GM12864 (cell line): Measurements from ENCODE around the gene ZDHHC14.
"Not testable (repeated sequence)": the region's sequence is repeated elsewhere in the genome, so short reads cannot be mapped to it uniquely, and the experiment has no call there.

ENCODE experiments used
- DNase-seq: peaks from one replicate; pipeline ENCODE4 v3.0.0-alpha.2; 2011; ENCODE audit warnings: low read depth
- H3K4me3 ChIP-seq: 2 replicates; pipeline ENCODE4 v1.5.1; 2011; ENCODE audit warnings: mild to moderate bottlenecking, low read depth, low read length, control low read depth
- CTCF ChIP-seq: IDR thresholded peaks from 2 replicates; pipeline ENCODE4 v1.5.1; 2011; ENCODE audit warnings: low read depth, mild to moderate bottlenecking, moderate library complexity, low read length, control low read depth, inconsistent platforms; ENCODE audit errors: missing control alignments

The ZDHHC14 gene

GRCh38 chr6:157716251-157716995, 335.4 kb downstream of the ZDHHC14 start:
- no peak for TF ChIP-seq CTCF
- DNase-seq = no peak
- H3K4me3 ChIP-seq = no peak overlapping the region

- H3K4me3 ChIP-seq = no peak overlapping the region
Measured at GRCh38 chr6:157717340-157717748, 336.4 kb downstream of the ZDHHC14 start.

GRCh38 chr6:157718503-157719187, 337.7 kb downstream of the ZDHHC14 start:
- no peak for DNase-seq
- no peak overlapping the region for H3K4me3 ChIP-seq
- no peak for TF ChIP-seq CTCF

More at GRCh38 chr6:157717340-157717748, 336.4 kb downstream of the ZDHHC14 start:
- no peak for DNase-seq
- no peak for TF ChIP-seq CTCF

GRCh38 chr6:157720964-157721363, 340.0 kb downstream of the ZDHHC14 start:
- not testable (repeated sequence) for H3K4me3 ChIP-seq, DNase-seq

- no peak for TF ChIP-seq CTCF
- H3K4me3 ChIP-seq = no peak overlapping the region
- DNase-seq = no peak
Measured at GRCh38 chr6:157721426-157721825, 340.4 kb downstream of the ZDHHC14 start.

GRCh38 chr6:157721830-157722229, 340.8 kb downstream of the ZDHHC14 start:
- H3K4me3 ChIP-seq = no peak overlapping the region
- DNase-seq = no peak
- TF ChIP-seq CTCF = no peak

GRCh38 chr6:157723376-157723775, 342.4 kb downstream of the ZDHHC14 start:
- TF ChIP-seq CTCF = no peak
- H3K4me3 ChIP-seq = no peak overlapping the region
- no peak for DNase-seq
